Measurements from ENCODE around the gene ATG2A. TPM values are rescaled to one million over a fixed set of nuclear protein-coding genes. Genes with fewer than 3 reads are reported as not detected.

Gene ATG2A
- total and polyA plus RNA-seq, 9 of the 15 experiments (the other 6 are each of a cell fraction or from before 2014, with no cell fraction given) = 0.25 to 45.9 (median 5.2) TPM

DNA sequence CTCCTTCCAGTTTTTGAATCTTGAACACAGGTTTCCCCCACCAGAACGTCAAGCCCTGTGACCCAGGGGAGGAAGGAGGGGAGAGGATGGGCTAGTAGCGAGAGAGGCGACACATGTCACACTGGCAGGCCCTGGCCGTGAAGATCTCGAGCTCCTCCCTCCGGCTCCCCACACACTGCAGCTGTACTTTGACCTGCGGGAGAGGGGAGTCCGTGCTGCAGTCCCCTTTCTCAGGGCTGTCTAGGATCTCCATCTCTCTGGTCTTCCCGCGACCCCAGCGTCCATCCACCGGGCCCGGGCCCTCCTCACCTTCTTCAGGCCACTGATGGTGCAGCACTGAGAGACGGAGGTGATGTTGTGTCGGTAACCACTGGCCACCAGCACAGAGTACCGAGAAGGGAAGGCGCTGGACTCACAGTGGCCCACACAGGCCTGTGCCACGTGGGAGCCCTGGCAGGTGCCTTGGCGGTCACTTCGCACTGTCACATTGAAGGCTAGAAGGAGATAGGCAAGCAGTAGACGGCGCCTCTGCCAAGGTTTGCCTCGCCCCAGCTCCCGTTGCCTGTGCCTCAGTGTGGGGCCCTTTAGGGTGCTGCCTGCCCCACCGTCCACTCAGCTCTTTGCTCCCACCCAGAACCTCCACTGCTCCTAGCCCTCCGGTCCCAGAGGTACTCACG lies 17.8 kb upstream of the ATG2A start:
- peak overlapping the region in 1 of 2 experiments; percentile 82; a peak in 2 of 4 replicates for H3K9ac ChIP-seq (ENCODE audit: insufficient read depth in 1 of 2, low read depth in 2 of 2, low read length in 2 of 2)
- peaks cover 7% of the 10 kb centered on the region; the same call in 1 of the 3 replicates for H3K36me3 ChIP-seq (ENCODE audit: control insufficient read depth, insufficient read depth, low read length)
- H3K9me3 ChIP-seq (replicated peaks; ENCODE audit: control insufficient read depth, insufficient read depth, low read depth, low read length) = no peaks in the 10 kb centered on the region
- in situ Hi-C loops (cut with MboI) (no loop called here), intact Hi-C loops (cut with micrococcal nuclease) (no loop called here)
- H3K79me2 ChIP-seq (ENCODE audit: control insufficient read depth, insufficient read depth, low read length) = no peaks in the 10 kb centered on the region
- no peak overlapping the region for H3K4me2 ChIP-seq (ENCODE audit: insufficient read depth, low read length)
- POLR2A ChIA-PET = interaction anchor here (0.6 to 1.9 kb wide), 3 partner anchors 11 to 112 kb away, joined by 3 to 14 read pairs (median 3); partner anchors contain the start of gene PPP2R5B
- H3K4me3 ChIP-seq = no peak overlapping the region
- no TSS peak for BruUV-seq (replicated peaks)
- no peak for DNase-seq (ENCODE audit: extremely low read depth in 1 of 4, low spot score in 3 of 4)
- peaks cover 8 to 28% of the 10 kb centered on the region in 2 experiments; a peak in 4 of 5 replicates for H3K4me1 ChIP-seq (replicated peaks in 1 of 2; ENCODE audit: control insufficient read depth in 2 of 2, insufficient read depth in 2 of 2, low read length in 2 of 2)
- no peaks in the 10 kb centered on the region for H3K27me3 ChIP-seq (ENCODE audit: control insufficient read depth in 2 of 2, insufficient read depth in 2 of 2, low read length in 2 of 2)
- peak; percentile 39 for ATAC-seq
- no peaks in the 10 kb centered on the region for H3K9me1 ChIP-seq (ENCODE audit: control insufficient read depth, insufficient read depth, low read length)
- no peak overlapping the region for H2AFZ ChIP-seq (ENCODE audit: low read depth, low read length)
- FAIRE-seq = no peak
- CTCF ChIA-PET (ENCODE audit: low intra/inter-chr PET ratio) = no interaction called here
- WGBS (ENCODE audit: insufficient coverage, low coverage, missing lambda C conversion rate) = 71% methylated on average over 20 of the region's 27 CpGs
- H3K27ac ChIP-seq (ENCODE audit: extremely low read depth, low read depth, low read length) = no peak overlapping the region
- H4K20me1 ChIP-seq (replicated peaks; ENCODE audit: control insufficient read depth, insufficient read depth, low read length) = no peaks in the 10 kb centered on the region; the same call in 1 of the 2 replicates
- TF ChIP-seq, protein P1, sequence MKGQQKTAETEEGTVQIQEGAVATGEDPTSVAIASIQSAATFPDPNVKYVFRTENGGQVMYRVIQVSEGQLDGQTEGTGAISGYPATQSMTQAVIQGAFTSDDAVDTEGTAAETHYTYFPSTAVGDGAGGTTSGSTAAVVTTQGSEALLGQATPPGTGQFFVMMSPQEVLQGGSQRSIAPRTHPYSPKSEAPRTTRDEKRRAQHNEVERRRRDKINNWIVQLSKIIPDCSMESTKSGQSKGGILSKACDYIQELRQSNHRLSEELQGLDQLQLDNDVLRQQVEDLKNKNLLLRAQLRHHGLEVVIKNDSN (CRISPR knock-in tag; IDR thresholded peaks at IDR 0.05) = no peak
- TF ChIP-seq RBFOX2 (IDR thresholded peaks at IDR 0.05; ENCODE audit: low read depth, low read length) (0 out of 2 replicates have a peak, but pooled peaks have one; percentile 20), CHD1 (IDR thresholded peaks at IDR 0.05; ENCODE audit: low read length) (no peak), ZNF274 (IDR thresholded peaks at IDR 0.05; ENCODE audit: borderline replicate concordance, low read depth, low read length) (no peak)

Data from K562 (cell line).